Ramos (cell line): ENCODE measurements around the gene ABLIM1.

Experiments
- in situ Hi-C: fragments of 300-500 bp; cut with MboI; formaldehyde crosslinking; loops from one replicate; pipeline ENCODE4 v1.14.3; 2022; ENCODE audit warnings: low sequenced_read_pairs; ENCODE audit not compliant: unreplicated experiment

The ABLIM1 gene

DNA sequence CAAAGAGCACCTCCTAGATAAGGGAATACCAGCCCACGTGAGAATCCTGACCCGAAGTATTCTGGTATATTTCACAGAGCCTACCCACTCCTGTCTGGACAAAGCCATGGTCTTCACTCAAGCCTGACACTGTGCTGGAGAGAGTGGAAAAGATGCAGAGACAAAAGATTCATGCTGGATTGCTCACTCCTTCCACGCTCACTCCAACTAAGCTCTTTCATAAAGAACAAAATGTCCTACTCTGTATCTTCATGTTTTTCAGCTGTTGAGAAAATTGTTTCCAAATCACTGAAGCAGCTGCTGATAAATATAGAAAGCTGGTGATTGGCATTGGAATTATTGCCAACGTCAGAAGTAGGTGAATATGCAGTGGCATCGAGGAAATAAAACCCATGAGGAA is 106.0 kb downstream of the ABLIM1 start:
- in situ Hi-C loops, result loop anchor here (10.0 to 25.0 kb wide), 2 partner anchors 233 to 560 kb away; no protein-coding TSS in a partner anchor

DNA sequence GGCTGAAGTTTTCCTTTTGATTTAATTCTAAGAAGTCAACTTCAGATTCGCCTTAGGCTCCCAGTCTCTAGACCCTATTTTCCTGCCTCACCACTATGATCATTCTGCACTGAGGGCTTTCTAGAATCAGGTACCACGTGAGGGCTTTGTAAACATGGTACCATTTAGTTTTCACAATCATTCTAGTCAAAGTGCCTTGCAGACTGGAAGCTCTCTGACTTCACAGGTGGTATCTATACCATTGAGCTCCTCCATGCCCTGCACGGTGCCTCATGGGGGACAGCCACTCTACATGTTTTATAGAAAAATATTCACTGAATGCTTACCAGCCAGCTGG is 106.5 kb downstream of the ABLIM1 start:
- in situ Hi-C loops, result loop anchor here (10.0 to 25.0 kb wide), 2 partner anchors 233 to 561 kb away; no protein-coding TSS in a partner anchor

DNA sequence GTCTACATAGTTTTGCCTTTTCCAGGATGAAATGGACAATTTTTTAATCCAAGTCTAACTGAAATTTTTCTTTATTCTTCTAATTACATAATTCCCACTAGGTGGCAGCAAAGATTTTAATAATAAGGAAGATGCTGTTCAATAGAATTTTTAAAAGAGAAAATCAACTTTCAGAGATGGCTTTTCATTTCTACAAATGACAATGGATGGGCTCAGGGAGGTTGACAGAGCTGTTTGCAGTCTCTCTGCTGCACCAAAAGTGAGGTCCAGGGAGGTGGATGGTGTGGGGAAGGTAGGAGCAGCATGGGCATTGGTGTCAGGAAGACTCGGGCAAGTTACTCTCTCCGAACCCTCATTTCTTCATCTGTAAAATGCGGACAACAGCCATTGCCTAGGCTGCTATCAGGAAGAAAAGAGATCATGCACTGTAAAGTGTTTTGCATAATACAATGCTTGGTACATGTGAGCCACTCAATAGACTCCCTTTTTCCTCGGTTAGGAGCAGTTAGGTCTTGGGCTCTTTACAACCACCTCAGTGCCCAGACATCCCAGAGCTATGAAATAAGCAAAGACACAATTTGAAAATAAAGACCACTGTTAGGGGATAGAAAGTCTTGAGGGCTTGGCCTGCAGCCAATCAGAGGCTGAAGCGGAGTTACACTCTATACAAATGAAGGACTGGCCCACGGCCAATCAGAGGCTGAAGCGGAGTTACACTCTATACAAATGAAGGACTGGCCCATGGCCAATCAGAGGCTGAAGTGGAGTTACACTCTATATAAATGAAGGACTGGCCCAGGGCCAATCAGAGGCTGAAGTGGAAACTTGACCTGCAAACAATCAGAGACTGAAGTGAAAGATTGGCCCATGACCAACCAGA is 107.1 kb downstream of the ABLIM1 start:
- in situ Hi-C loops, result loop anchor here (10.0 to 25.0 kb wide), 2 partner anchors 234 to 561 kb away; no protein-coding TSS in a partner anchor

GRCh38 chr10:114548662-114549061 is 109.4 kb downstream of the ABLIM1 start:
- in situ Hi-C loops, result loop anchor here (5.0 to 10.0 kb wide), 2 partner anchors 76 to 244 kb away; no protein-coding TSS in a partner anchor

DNA sequence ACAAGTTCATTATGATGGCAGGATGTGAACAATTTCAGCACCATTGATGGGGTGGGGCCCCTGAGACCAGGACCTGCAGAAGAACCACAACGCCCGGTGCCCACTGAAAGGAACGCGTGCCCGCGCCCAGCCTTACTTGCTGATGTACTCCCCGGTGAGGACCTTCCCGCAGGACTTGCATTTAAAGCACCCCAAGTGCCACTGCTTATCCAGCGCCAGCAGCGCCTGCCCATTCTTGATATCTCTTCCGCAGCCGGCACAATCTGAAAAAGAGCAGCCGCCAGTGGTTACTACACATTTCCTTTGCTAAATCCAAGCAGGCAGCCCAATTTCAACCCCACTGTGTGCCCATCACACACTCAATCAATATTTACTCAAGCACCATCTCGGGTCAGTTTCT is 110.6 kb downstream of the ABLIM1 start:
- in situ Hi-C loops, result loop anchor here (5.0 to 10.0 kb wide), 2 partner anchors 75 to 243 kb away; no protein-coding TSS in a partner anchor

DNA sequence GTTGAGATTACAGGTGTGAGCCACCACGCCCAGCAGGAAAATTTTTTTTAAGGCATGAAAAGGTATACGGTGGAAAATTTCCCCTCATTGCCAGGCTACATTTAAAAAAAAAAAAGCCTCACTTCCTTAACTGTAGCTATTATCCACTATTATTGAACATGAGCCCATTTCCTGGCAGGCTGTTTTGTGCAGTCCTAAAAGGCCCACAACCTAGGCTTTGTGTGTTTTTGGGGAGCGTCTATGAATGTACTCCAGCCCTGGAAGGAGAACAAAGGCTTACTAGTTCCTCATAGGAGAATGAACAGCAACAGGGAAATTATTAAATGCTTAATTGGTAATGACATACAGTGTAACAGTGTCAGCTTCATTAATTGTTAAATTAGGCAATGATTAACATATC is 111.0 kb downstream of the ABLIM1 start:
- in situ Hi-C loops, result loop anchor here (5.0 to 10.0 kb wide), 2 partner anchors 75 to 242 kb away; no protein-coding TSS in a partner anchor

DNA sequence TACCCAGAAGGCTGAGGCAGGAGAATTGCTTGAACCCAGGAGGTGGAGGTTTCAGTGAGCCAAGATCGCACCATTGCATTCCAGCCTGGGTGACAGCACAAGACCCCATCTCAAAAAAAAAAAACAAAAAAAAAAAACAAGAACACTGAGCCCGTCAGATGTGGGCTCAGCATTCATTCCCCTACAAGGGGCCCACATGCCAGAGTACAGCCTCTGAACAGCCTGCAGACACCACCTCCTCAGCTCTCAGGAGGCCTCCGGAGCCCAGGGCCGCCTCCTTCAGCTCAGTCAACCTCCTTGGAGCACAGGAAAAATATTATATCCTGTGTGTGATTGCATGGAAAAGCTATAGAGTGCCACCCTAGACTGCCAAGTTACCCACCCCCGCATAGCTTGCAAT is 112.3 kb downstream of the ABLIM1 start:
- in situ Hi-C loops, result loop anchor here (5.0 to 10.0 kb wide), 2 partner anchors 74 to 241 kb away; no protein-coding TSS in a partner anchor

GRCh38 chr10:114545071-114545470 is 113.0 kb downstream of the ABLIM1 start:
- in situ Hi-C loops, result loop anchor here (5.0 to 10.0 kb wide), 2 partner anchors 73 to 240 kb away; no protein-coding TSS in a partner anchor

- in situ Hi-C loops, result loop anchor here (10.0 kb wide), 1 partner anchor 239 kb away; no protein-coding TSS in a partner anchor
Measured at GRCh38 chr10:114544045-114544659, 113.9 kb downstream of the ABLIM1 start.

DNA sequence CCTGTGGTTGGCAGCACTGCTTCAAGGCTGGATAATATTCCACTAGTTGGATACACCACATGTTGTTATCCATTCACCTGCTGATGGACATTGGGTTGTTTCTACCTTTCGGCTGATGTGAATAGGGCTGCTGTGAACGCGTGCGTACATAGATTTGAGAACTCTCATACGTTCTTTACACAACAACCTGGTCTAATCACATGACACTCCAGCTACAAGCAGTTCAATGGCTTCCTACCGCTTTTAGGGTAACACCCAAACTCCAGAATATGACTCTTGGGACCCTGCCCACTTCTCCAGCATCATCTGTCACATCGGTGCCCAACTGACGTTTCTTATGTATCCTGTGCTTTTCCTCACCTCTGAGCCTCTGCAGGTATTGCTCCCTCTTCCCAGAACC is 114.6 kb downstream of the ABLIM1 start:
- in situ Hi-C loops, result loop anchor here (10.0 kb wide), 1 partner anchor 239 kb away; no protein-coding TSS in a partner anchor

- in situ Hi-C loops, result loop anchor here (10.0 kb wide), 1 partner anchor 238 kb away; no protein-coding TSS in a partner anchor
Measured at GRCh38 chr10:114542373-114542772, 115.7 kb downstream of the ABLIM1 start.

- in situ Hi-C loops, result loop anchor here (10.0 kb wide), 1 partner anchor 237 kb away; no protein-coding TSS in a partner anchor
Measured at GRCh38 chr10:114541797-114542160, 116.3 kb downstream of the ABLIM1 start.

GRCh38 chr10:114541081-114541796 is 116.8 kb downstream of the ABLIM1 start:
- in situ Hi-C loops, result loop anchor here (10.0 kb wide), 1 partner anchor 236 kb away; no protein-coding TSS in a partner anchor

GRCh38 chr10:114540236-114540635 is 117.8 kb downstream of the ABLIM1 start:
- in situ Hi-C loops, result loop anchor here (10.0 kb wide), 1 partner anchor 235 kb away; no protein-coding TSS in a partner anchor

DNA sequence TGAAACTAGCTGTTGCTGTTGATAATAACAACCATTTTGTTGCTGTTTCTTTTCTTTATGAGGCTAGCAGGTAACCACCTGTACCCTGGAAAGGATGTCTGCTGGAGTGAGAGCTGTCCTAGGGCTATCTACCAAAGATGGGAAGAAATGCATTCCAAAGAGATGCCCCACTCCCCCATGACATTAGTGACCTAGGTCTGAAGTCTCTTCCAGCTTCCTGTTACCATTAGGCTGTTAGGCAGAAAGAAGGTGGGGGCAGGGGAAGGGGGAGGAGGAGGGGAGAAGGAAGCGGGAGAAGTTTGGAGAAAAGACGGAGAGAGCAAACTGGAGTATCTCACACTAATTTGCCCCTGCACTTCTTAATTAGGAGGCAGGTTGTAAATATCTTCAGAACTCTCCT is 118.5 kb downstream of the ABLIM1 start:
- in situ Hi-C loops, result loop anchor here (10.0 kb wide), 1 partner anchor 235 kb away; no protein-coding TSS in a partner anchor

- in situ Hi-C loops, result no loop called here
Measured at GRCh38 chr10:114538181-114538906, 119.7 kb downstream of the ABLIM1 start.

DNA sequence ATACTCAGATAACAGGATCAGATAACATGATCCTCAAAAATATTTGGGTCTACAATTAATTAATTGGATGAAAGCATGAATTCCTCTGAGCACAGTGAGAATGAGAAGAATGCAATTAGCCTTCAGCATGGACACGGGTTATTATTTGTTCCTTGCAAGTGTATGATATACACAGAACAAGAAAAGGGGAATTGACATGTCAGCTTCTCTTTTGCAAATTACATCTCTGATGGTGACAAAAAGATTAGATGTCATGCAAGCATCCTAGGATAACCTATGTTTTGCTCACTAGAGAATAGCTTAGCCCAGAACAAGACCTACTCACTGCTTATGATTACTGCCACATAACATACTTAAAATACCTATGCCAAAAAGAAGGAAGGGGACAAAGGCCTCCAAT is 120.3 kb downstream of the ABLIM1 start:
- in situ Hi-C loops, result no loop called here

DNA sequence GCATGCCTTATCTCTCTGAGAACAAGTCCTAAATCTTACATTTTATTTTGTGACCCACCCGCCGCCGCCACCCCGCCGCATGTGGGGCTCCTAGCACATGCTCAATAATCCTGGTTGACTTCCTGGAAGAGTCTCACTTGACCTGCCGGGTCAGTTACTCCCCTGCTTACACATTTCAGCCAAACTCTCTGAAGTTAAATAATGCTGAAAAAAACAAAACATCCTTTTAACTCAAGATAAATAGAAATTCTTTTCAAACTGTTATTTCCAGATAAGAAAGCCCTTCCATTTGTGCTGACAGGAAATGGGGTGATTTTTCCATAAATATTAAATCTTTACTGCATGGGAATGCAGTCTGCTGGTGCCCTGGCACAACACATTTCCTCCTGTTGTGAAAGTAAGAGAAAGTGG is 123.5 kb downstream of the ABLIM1 start:
- in situ Hi-C loops, result no loop called here

- in situ Hi-C loops, result no loop called here
Measured at GRCh38 chr10:114532226-114532625, 125.8 kb downstream of the ABLIM1 start.
